Measurements from ENCODE around the gene DAPP1. TPM values are rescaled to one million over a fixed set of nuclear protein-coding genes. Genes with fewer than 3 reads are reported as not detected.
"Not testable (repeated sequence)": the region's sequence is repeated elsewhere in the genome, so short reads cannot be mapped to it uniquely, and the experiment has no call there.

DAPP1 gene
- total RNA-seq, 6 experiments from 2014 or later: 0.12 to 1.5 (median 0.73) TPM

- Histone ChIP-seq H3K27me3 (no peaks in the 10 kb centered on the region), H3K9me3 (no peaks in the 10 kb centered on the region), H3K4me1 (no peaks in the 10 kb centered on the region), H3K4me3 (no peak overlapping the region), H3K36me3 (no peaks in the 10 kb centered on the region), H3K27ac (no peak overlapping the region)
- ATAC-seq (no peak), DNase-seq (no peak)
- WGBS (ENCODE audit: insufficient coverage, low coverage, low lambda C conversion rate, missing lambda C conversion rate): 54% methylated on average over 1 of the region's 1 CpG
- intact Hi-C loops (cut with DNase I): no loop called here
- no peak for TF ChIP-seq POLR2A (IDR thresholded peaks at IDR 0.05)
- TF ChIP-seq CTCF (IDR thresholded peaks at IDR 0.05): no peak
Observed at GRCh38 chr4:99826016-99826415, 9.4 kb downstream of the DAPP1 start.

GRCh38 chr4:99827454-99827853, 10.8 kb downstream of the DAPP1 start:
- no peaks in the 10 kb centered on the region for H3K9me3 ChIP-seq
- no peaks in the 10 kb centered on the region for H3K36me3 ChIP-seq
- H3K27ac ChIP-seq: no peak overlapping the region
- peaks cover 0 to 2% (median under 1%) of the 10 kb centered on the region in 4 donors for H3K4me1 ChIP-seq
- DNase-seq: no peak
- no peak overlapping the region for H3K4me3 ChIP-seq
- intact Hi-C loops (cut with DNase I): no loop called here
- TF ChIP-seq POLR2A (IDR thresholded peaks at IDR 0.05): no peak
- no peak for TF ChIP-seq CTCF (IDR thresholded peaks at IDR 0.05)
- H3K27me3 ChIP-seq: no peaks in the 10 kb centered on the region
- 67% methylated on average over 6 of the region's 6 CpGs for WGBS (ENCODE audit: insufficient coverage, low coverage, low lambda C conversion rate, missing lambda C conversion rate)
- ATAC-seq: no peak

GRCh38 chr4:99827857-99828256, 11.2 kb downstream of the DAPP1 start:
- no peak for ATAC-seq
- TF ChIP-seq POLR2A (IDR thresholded peaks at IDR 0.05): no peak
- no peak for TF ChIP-seq CTCF (IDR thresholded peaks at IDR 0.05)
- Histone ChIP-seq H3K36me3 (no peaks in the 10 kb centered on the region), H3K27me3 (no peaks in the 10 kb centered on the region), H3K4me1 (peaks cover 0 to 6% (median 2%) of the 10 kb centered on the region in 4 donors), H3K4me3 (no peak overlapping the region), H3K27ac (no peak overlapping the region), H3K9me3 (no peaks in the 10 kb centered on the region)
- no peak for DNase-seq
- WGBS (ENCODE audit: insufficient coverage, low coverage, low lambda C conversion rate, missing lambda C conversion rate): 57% methylated on average over 1 of the region's 1 CpG
- intact Hi-C loops (cut with DNase I): no loop called here

GRCh38 chr4:99828477-99828876, 11.8 kb downstream of the DAPP1 start:
- ATAC-seq: no peak
- no peak for DNase-seq
- TF ChIP-seq CTCF (IDR thresholded peaks at IDR 0.05) (no peak), POLR2A (IDR thresholded peaks at IDR 0.05) (no peak)
- Histone ChIP-seq H3K27ac (no peak overlapping the region), H3K9me3 (no peaks in the 10 kb centered on the region), H3K4me1 (peaks cover 0 to 11% (median 5%) of the 10 kb centered on the region in 4 donors), H3K27me3 (no peaks in the 10 kb centered on the region), H3K36me3 (no peaks in the 10 kb centered on the region), H3K4me3 (no peak overlapping the region)
- 50% methylated on average over 1 of the region's 1 CpG for WGBS (ENCODE audit: insufficient coverage, low coverage, low lambda C conversion rate, missing lambda C conversion rate)
- intact Hi-C loops (cut with DNase I): no loop called here

- ATAC-seq; H3K27ac ChIP-seq; H3K4me3 ChIP-seq; intact Hi-C loops (cut with DNase I); DNase-seq; H3K27me3 ChIP-seq; H3K9me3 ChIP-seq; H3K36me3 ChIP-seq: not testable (repeated sequence)
- 92% methylated on average over 5 of the region's 5 CpGs for WGBS (ENCODE audit: insufficient coverage, low coverage, low lambda C conversion rate, missing lambda C conversion rate)
- H3K4me1 ChIP-seq: peaks cover 0 to 17% (median 8%) of the 10 kb centered on the region in 4 donors
Observed at GRCh38 chr4:99830051-99830450, 13.4 kb downstream of the DAPP1 start.

Measured in right lobe of liver (tissue), 6 donors.